ENCODE data around the gene IL6ST. TPM values are rescaled to one million over a fixed set of nuclear protein-coding genes. Genes with fewer than 3 reads are reported as not detected.

Gene IL6ST
- total RNA-seq: 951 and 1,471 TPM in 2 replicates

GRCh38 chr5:55994495-55994997, at the start of gene IL6ST:
Gene IL6ST (minus strand): TSS chr5:55994963. CDS start chr5:55976278, 18,685 bp downstream.

Other genes with a start within 250 kb of the IL6ST start
- 0.18 and 0.71 TPM in 2 replicates for gene IL31RA, start 143.6 kb downstream of the IL6ST start, total RNA-seq
- not detected in 2 replicates for gene ANKRD55, start 238.4 kb upstream of the IL6ST start, total RNA-seq